Measurements from ENCODE around the gene OXCT2.
"Not testable (repeated sequence)": the region's sequence is repeated elsewhere in the genome, so short reads cannot be mapped to it uniquely, and the experiment has no call there.

Gene OXCT2

DNA sequence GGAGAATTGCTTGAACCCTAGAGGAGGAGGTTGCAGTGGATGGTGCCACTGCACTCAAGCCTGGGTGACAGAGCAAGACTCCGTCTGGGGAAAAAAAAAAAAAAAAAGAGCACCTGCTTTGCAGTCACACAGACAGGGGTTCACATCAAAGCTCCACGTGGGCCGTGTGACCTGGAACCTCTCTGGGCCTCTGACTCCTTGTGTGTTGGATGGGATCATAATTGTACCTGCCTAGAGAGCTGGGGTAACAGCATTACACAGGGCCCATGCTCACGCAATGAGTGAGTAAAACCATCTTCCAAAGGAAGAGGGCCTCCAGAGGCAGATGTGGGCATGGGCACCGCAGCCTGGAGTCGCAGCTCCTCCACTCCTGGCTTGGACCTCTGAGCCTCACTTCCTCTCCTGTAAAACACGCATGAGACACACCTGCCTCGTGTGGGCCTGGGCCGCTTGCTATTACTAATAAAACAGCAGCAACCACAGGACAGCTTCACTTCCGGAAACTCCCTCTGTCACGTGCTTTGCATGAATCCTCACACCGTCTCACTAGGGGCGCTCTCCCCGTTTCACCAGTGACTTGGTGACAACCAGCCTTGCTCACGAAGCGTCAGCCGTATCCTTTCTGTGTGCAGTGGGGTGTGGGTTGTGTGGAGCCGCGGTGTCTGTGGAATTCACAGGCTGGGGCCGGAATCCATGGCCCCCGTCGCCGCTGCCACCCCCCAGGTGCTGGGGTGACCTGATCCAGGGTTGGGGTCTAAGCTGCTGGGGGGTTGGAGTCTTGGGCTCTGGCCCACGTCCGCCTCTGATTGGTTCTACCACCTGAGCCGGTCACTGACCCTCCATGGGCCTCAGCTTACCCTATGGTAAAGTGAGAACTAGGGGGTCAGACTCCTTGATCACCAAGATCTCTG is 28.0 kb upstream of the OXCT2 start:
- H3K27ac Mint-ChIP-seq: peak overlapping the region; percentile 89
- peaks cover 16% of the 10 kb centered on the region for H3K27me3 Mint-ChIP-seq
- H3K9me3 Mint-ChIP-seq, H3K36me3 Mint-ChIP-seq: not testable (repeated sequence)
- DNase-seq: peak; percentile 91
- H3K4me1 Mint-ChIP-seq: peaks cover 13% of the 10 kb centered on the region
- H3K4me3 Mint-ChIP-seq: peak overlapping the region; percentile 54
- CTCF ChIA-PET: interaction anchor here (0.7 to 2.2 kb wide), 14 partner anchors 10 to 193 kb away, joined by 3 to 15 read pairs (median 3); partner anchors contain the start of genes HPCAL4 and PPIE

- Mint-ChIP-seq H3K36me3 (peaks cover 1% of the 10 kb centered on the region), H3K27me3 (peaks cover 38% of the 10 kb centered on the region), H3K4me1 (peaks cover 25% of the 10 kb centered on the region), H3K27ac (no peak overlapping the region), H3K9me3 (no peaks in the 10 kb centered on the region), H3K4me3 (no peak overlapping the region)
- CTCF ChIA-PET: no interaction called here
- DNase-seq: no peak
Observed at GRCh38 chr1:39795651-39796050, 24.5 kb upstream of the OXCT2 start.

DNA sequence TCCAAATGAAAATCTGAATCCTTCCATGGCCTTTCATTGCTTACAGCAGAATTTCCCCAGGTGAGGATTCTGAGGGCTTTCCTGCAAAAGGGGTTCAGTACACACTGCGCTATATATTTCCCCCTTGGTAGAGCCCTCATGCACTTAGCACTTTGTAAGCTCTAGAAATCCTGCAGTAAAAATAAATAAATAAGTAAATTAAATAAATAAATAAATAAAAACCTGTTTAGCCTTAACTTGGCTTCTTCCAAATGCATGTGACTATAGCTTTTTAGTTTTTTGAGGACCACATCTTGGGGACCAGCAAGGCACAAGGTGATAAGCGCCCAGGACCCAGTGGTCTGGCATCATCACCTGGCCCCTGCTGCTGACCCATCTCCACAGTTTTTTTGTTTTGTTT is 20.7 kb upstream of the OXCT2 start:
- no peak for DNase-seq
- peaks cover 22% of the 10 kb centered on the region for H3K4me1 Mint-ChIP-seq
- peaks cover 59% of the 10 kb centered on the region for H3K27me3 Mint-ChIP-seq
- H3K9me3 Mint-ChIP-seq: no peaks in the 10 kb centered on the region
- H3K36me3 Mint-ChIP-seq: no peaks in the 10 kb centered on the region
- CTCF ChIA-PET: no interaction called here
- H3K4me3 Mint-ChIP-seq: no peak overlapping the region
- H3K27ac Mint-ChIP-seq: no peak overlapping the region

- H3K27ac Mint-ChIP-seq: peak overlapping the region; percentile 19
- peak overlapping the region; percentile 72 for H3K4me3 Mint-ChIP-seq
- peaks cover 63% of the 10 kb centered on the region for H3K27me3 Mint-ChIP-seq
- peaks cover 22% of the 10 kb centered on the region for H3K4me1 Mint-ChIP-seq
- CTCF ChIA-PET: interaction anchor here (1.1 kb wide), 1 partner anchor 9 kb away, joined by 4 read pairs; no protein-coding TSS in a partner anchor
- DNase-seq: no peak
- no peaks in the 10 kb centered on the region for H3K36me3 Mint-ChIP-seq
- no peaks in the 10 kb centered on the region for H3K9me3 Mint-ChIP-seq
Observed at GRCh38 chr1:39789571-39790110, 18.5 kb upstream of the OXCT2 start.

GRCh38 chr1:39788758-39789570 is 17.8 kb upstream of the OXCT2 start, which contains the start of gene BMP8B:
TSS of gene BMP8B (minus strand) at chr1:39788865. CDS start at chr1:39788485, 380 bp downstream.
- Mint-ChIP-seq H3K36me3 (no peaks in the 10 kb centered on the region), H3K27ac (peak within 1 kb of the TSS; percentile 19), H3K4me1 (peaks cover 22% of the 10 kb centered on the region), H3K4me3 (peak within 1 kb of the TSS; percentile 72), H3K9me3 (no peaks in the 10 kb centered on the region), H3K27me3 (peaks cover 58% of the 10 kb centered on the region)
- peak; percentile 58 for DNase-seq
- CTCF ChIA-PET: interaction anchor here (1.1 kb wide), 1 partner anchor 10 kb away, joined by 4 read pairs; no protein-coding TSS in a partner anchor

- Mint-ChIP-seq H3K9me3 (no peaks in the 10 kb centered on the region), H3K27ac (no peak overlapping the region), H3K4me3 (no peak overlapping the region), H3K36me3 (no peaks in the 10 kb centered on the region), H3K27me3 (peaks cover 64% of the 10 kb centered on the region), H3K4me1 (peaks cover 20% of the 10 kb centered on the region)
- no peak for DNase-seq
- CTCF ChIA-PET: no interaction called here
Observed at GRCh38 chr1:39788426-39788757, 17.2 kb upstream of the OXCT2 start.

- H3K9me3 Mint-ChIP-seq, H3K27ac Mint-ChIP-seq, DNase-seq, H3K36me3 Mint-ChIP-seq, CTCF ChIA-PET: not testable (repeated sequence)
- Mint-ChIP-seq H3K4me1 (peaks cover 15% of the 10 kb centered on the region), H3K4me3 (peak overlapping the region; percentile 43), H3K27me3 (peaks cover 68% of the 10 kb centered on the region)
Observed at GRCh38 chr1:39787964-39788363, 16.8 kb upstream of the OXCT2 start.

GRCh38 chr1:39787468-39787867 is 16.3 kb upstream of the OXCT2 start:
- peaks cover 66% of the 10 kb centered on the region for H3K27me3 Mint-ChIP-seq
- peak overlapping the region; percentile 43 for H3K4me3 Mint-ChIP-seq
- CTCF ChIA-PET: no interaction called here
- H3K36me3 Mint-ChIP-seq: no peaks in the 10 kb centered on the region
- H3K9me3 Mint-ChIP-seq: no peaks in the 10 kb centered on the region
- peaks cover 10% of the 10 kb centered on the region for H3K4me1 Mint-ChIP-seq
- H3K27ac Mint-ChIP-seq: no peak overlapping the region
- DNase-seq: no peak

DNA sequence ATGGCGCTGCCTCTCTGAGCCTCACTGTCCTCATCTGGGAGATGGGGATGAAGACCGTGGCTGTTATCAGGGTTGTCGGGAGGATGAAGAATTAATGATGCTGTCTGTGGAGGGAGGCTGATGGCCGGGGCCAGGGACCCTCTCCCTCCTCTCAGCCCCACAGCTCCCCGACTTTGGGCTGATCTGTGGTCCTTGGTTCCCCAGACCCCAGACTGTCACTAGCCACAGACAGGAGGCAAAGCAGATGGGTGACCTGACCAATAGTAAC is 15.9 kb upstream of the OXCT2 start:
- not testable (repeated sequence) for H3K27ac Mint-ChIP-seq, H3K4me1 Mint-ChIP-seq, DNase-seq, H3K36me3 Mint-ChIP-seq, H3K9me3 Mint-ChIP-seq
- peaks cover 62% of the 10 kb centered on the region for H3K27me3 Mint-ChIP-seq
- peak overlapping the region; percentile 43 for H3K4me3 Mint-ChIP-seq
- CTCF ChIA-PET: interaction anchor here (1.0 kb wide), 1 partner anchor 12 kb away, joined by 3 read pairs; no protein-coding TSS in a partner anchor

DNA sequence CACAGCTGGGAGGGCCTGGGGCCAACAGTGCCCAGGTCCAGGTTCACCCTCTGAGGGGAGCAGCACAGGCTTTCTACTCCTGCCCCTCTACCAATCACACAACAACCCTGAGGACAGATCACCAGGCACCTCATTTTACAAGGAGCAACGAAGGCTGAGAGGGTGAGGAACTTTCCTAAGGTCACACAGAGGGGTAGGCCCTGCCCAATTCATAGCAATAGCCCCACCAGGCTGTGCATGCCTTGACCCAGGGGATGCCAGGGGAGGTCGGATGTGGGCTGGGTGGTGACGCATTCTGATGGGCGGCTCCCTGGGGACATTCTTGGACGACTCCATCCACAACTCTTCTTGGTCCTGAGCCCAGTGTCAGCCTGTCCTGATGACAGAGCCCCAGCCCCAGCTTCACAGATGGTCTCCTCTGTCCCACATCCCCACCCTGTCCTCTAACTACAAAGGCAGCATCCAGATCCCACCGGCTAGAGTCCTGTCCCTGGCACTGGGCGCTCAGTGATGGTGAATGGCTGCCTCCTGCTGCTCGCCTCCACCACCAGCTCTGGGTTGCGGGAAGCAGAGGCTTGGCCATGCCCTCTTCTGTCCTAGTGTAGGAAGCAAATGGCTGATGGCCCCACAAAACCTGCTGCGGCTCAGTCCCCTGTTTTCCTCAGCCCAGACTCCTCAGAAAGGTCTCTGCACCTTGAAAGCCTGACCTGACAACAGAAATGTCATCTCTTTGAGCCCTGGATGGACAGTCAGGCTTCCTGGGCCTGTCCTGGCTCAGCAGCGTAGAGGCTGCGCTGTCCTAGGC is 15.4 kb upstream of the OXCT2 start:
- H3K9me3 Mint-ChIP-seq, H3K4me1 Mint-ChIP-seq, H3K36me3 Mint-ChIP-seq, DNase-seq, H3K27ac Mint-ChIP-seq: not testable (repeated sequence)
- Mint-ChIP-seq H3K4me3 (peak overlapping the region; percentile 43), H3K27me3 (peaks cover 56% of the 10 kb centered on the region)
- CTCF ChIA-PET: interaction anchor here (1.0 kb wide), 1 partner anchor 12 kb away, joined by 3 read pairs; no protein-coding TSS in a partner anchor

- H3K27ac Mint-ChIP-seq, H3K4me3 Mint-ChIP-seq, DNase-seq, H3K36me3 Mint-ChIP-seq, H3K4me1 Mint-ChIP-seq, H3K9me3 Mint-ChIP-seq: not testable (repeated sequence)
- CTCF ChIA-PET: interaction anchor here (1.3 kb wide), 1 partner anchor 17 kb away, joined by 3 read pairs; no protein-coding TSS in a partner anchor
- H3K27me3 Mint-ChIP-seq: peaks cover 46% of the 10 kb centered on the region
Observed at GRCh38 chr1:39782685-39783084, 11.5 kb upstream of the OXCT2 start.

DNA sequence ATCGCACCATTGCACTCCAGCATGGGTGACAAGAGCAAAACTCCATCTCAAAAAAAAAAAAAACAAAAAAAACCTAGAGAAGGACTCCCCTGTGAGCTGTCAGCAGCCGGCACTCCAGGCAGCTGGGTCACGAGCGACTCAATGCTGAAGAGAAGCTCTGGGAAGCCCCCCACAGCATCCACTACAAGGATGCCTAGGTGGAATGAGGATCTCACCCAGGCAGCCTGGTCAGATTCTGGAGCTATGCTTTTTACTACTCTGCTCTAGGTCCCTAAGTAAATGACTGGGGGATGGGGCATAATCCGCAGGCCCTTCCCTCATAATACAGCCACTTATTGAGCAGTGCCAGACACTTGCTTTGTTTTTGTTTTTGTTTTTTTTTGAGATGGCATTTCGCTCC is 11.0 kb upstream of the OXCT2 start:
- CTCF ChIA-PET: interaction anchor here (0.7 to 1.3 kb wide), 2 partner anchors 18 to 134 kb away, joined by 3 read pairs; no protein-coding TSS in a partner anchor
- no peaks in the 10 kb centered on the region for H3K36me3 Mint-ChIP-seq
- no peak overlapping the region for H3K27ac Mint-ChIP-seq
- peaks cover 40% of the 10 kb centered on the region for H3K27me3 Mint-ChIP-seq
- H3K9me3 Mint-ChIP-seq: no peaks in the 10 kb centered on the region
- H3K4me1 Mint-ChIP-seq: no peaks in the 10 kb centered on the region
- no peak for DNase-seq
- H3K4me3 Mint-ChIP-seq: no peak overlapping the region

DNA sequence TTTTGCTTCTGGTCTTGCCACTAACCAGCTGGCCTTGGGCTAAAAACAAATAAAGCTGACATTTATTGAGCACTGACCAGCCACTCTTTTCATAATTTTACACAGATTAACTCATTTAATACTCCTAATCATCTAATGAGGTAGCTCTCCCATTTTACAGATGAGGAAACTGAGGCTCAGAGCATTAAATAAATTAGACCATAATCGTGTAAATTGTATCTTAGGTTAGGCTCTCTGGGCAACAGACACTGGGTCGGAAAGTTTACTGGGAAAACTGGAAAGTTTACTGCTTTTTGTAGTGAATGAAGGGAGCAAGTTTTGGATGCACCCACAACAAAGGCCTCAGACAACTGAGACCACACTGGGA is 10.2 kb upstream of the OXCT2 start:
- CTCF ChIA-PET: interaction anchor here (0.7 kb wide), 1 partner anchor 134 kb away, joined by 3 read pairs; no protein-coding TSS in a partner anchor
- H3K4me1 Mint-ChIP-seq: no peaks in the 10 kb centered on the region

GRCh38 chr1:39779821-39780220 is 8.7 kb upstream of the OXCT2 start:
- Mint-ChIP-seq H3K27me3 (peaks cover 27% of the 10 kb centered on the region), H3K36me3 (no peaks in the 10 kb centered on the region), H3K27ac (no peak overlapping the region), H3K4me3 (no peak overlapping the region), H3K9me3 (no peaks in the 10 kb centered on the region), H3K4me1 (no peaks in the 10 kb centered on the region)
- no peak for DNase-seq
- CTCF ChIA-PET: no interaction called here

More for the DNA sequence above, 10.2 kb upstream of the OXCT2 start:
- Mint-ChIP-seq H3K9me3 (no peaks in the 10 kb centered on the region), H3K4me3 (no peak overlapping the region), H3K27me3 (peaks cover 32% of the 10 kb centered on the region), H3K36me3 (no peaks in the 10 kb centered on the region), H3K27ac (no peak overlapping the region)
- no peak for DNase-seq

All from activated naive CD4-positive, alpha-beta T cell treated with anti-CD3 and anti-CD28 coated beads, Interleukin-2, amount 10 ng/mL, durations not matched to agents 7 days and 5 days (primary cell).